ENCODE data around the gene GALNT17.
"Not testable (repeated sequence)": the region's sequence is repeated elsewhere in the genome, so short reads cannot be mapped to it uniquely, and the experiment has no call there.

Gene GALNT17

GRCh38 chr7:71237945-71238344, 106.0 kb downstream of the GALNT17 start:
- no peak for DNase-seq

GRCh38 chr7:71238581-71239295, 106.8 kb downstream of the GALNT17 start:
- no peak for DNase-seq

GRCh38 chr7:71239586-71240268, 107.8 kb downstream of the GALNT17 start:
- DNase-seq = no peak

GRCh38 chr7:71243736-71244410, 111.9 kb downstream of the GALNT17 start:
- DNase-seq = no peak

- no peak for DNase-seq
Observed at GRCh38 chr7:71245038-71245437, 113.1 kb downstream of the GALNT17 start.

- no peak for DNase-seq
Observed at GRCh38 chr7:71251706-71252105, 119.8 kb downstream of the GALNT17 start.

GRCh38 chr7:71254751-71255150, 122.8 kb downstream of the GALNT17 start:
- no peak for DNase-seq

- no peak for DNase-seq
Observed at GRCh38 chr7:71255537-71256178, 123.7 kb downstream of the GALNT17 start.

- DNase-seq = no peak
Observed at GRCh38 chr7:71261066-71261465, 129.1 kb downstream of the GALNT17 start.

GRCh38 chr7:71262834-71263233, 130.9 kb downstream of the GALNT17 start:
- DNase-seq = not testable (repeated sequence)

- no peak for DNase-seq
Observed at GRCh38 chr7:71264005-71264404, 132.1 kb downstream of the GALNT17 start.

GRCh38 chr7:71266912-71267311, 135.0 kb downstream of the GALNT17 start:
- no peak for DNase-seq

GRCh38 chr7:71267734-71268469, 136.0 kb downstream of the GALNT17 start:
- DNase-seq = no peak

- DNase-seq = no peak
Observed at GRCh38 chr7:71270558-71270957, 138.6 kb downstream of the GALNT17 start.

GRCh38 chr7:71271203-71271602, 139.3 kb downstream of the GALNT17 start:
- DNase-seq = no peak

GRCh38 chr7:71272509-71273490, 140.9 kb downstream of the GALNT17 start:
- DNase-seq = no peak

- DNase-seq = no peak
Observed at GRCh38 chr7:71278257-71278656, 146.3 kb downstream of the GALNT17 start.

GRCh38 chr7:71281261-71281660, 149.3 kb downstream of the GALNT17 start:
- DNase-seq = no peak

- no peak for DNase-seq
Observed at GRCh38 chr7:71283802-71284201, 151.9 kb downstream of the GALNT17 start.

- no peak for DNase-seq
Observed at GRCh38 chr7:71285571-71286145, 153.7 kb downstream of the GALNT17 start.

- DNase-seq = no peak
Observed at GRCh38 chr7:71286336-71286735, 154.4 kb downstream of the GALNT17 start.
